Psoas muscle (tissue), 8 donors: Measurements from ENCODE around the gene ZDHHC12. TPM values are rescaled to one million over a fixed set of nuclear protein-coding genes. Genes with fewer than 3 reads are reported as not detected.

Experiments
- ATAC-seq, 4 donors: fragments of 200-7000 bp; cut with Tn5 transposase; one replicate each; pipeline ENCODE4 v1.9.1; 2020; ENCODE audit warnings: moderate library complexity in 3 of 4, mild to moderate bottlenecking in 2 of 4
- DNase-seq, 2 donors: peaks; one replicate each; pipeline ENCODE4 v3.0.0-alpha.2; 2020
- H3K27ac ChIP-seq: fragments of 200-600 bp; one replicate; pipeline ENCODE4 v1.8.0; 2022
- H3K27me3 ChIP-seq, 3 donors: fragments of 200-600 bp in 1 of 3; one replicate each; pipeline versions ENCODE4 v1.6.1 to v1.8.0; 2013 to 2022; ENCODE audit warnings: low read length in 2 of 3, mild to moderate bottlenecking in 2 of 3, moderate library complexity in 1 of 3; ENCODE audit not compliant: insufficient read depth in 3 of 3
- H3K36me3 ChIP-seq, 2 donors: fragments of 200-600 bp in 1 of 2; one replicate each; pipeline versions ENCODE4 v1.6.1 to v1.8.0; 2013 to 2022; ENCODE audit warnings: low read depth in 1 of 2, mild to moderate bottlenecking in 1 of 2, moderate library complexity in 1 of 2; ENCODE audit not compliant: insufficient read depth in 1 of 2
- H3K4me1 ChIP-seq: fragments of 200-600 bp; one replicate; pipeline ENCODE4 v1.8.0; 2022
- H3K4me3 ChIP-seq: fragments of 200-600 bp; one replicate; pipeline ENCODE4 v1.8.0; 2022; ENCODE audit warnings: mild to moderate bottlenecking
- H3K9me3 ChIP-seq: fragments of 200-600 bp; one replicate; pipeline ENCODE4 v1.8.0; 2022
- CTCF ChIP-seq: fragments of 200-600 bp; IDR thresholded peaks from one replicate; pipeline ENCODE4 v1.8.0; 2022; ENCODE audit warnings: antibody characterized with exemption
- WGBS, 3 donors: extraction: QIAGEN DNeasy Blood & Tissue Kit; methylation state at CpG; one replicate each; pipeline versions ENCODE4 v1.1.6 to v1.1.7; 2013; 5-methylcytosine and 5-hydroxymethylcytosine counted together
- intact Hi-C, 2 donors: fragments of 100-400 bp; cut with DNase I; formaldehyde crosslinking; loops; one replicate each; pipeline versions ENCODE4 v1.11.0 to v1.14.2; 2022
- polyA plus RNA-seq, 3 donors: library from polyadenylated mRNA; stranded (reverse); fragments of 200-250 nt; gene quantifications; one replicate each; pipeline ENCODE4 v1.2.3, GENCODE V29; 2013
- total RNA-seq, 4 donors: library from RNA; stranded (reverse); fragmentation: NEBNext Ultra II Directional in 2 of 4; extraction: Animal tissue kit (Norgen Biotek cat#: 25700) in 2 of 4; gene quantifications; one replicate each; pipeline versions ENCODE4 v1.2.1 to v1.2.4, GENCODE V29; 2021 to 2023
- donor health status: healthy with polysubstance abuse.
- donor health status: DM: no; HTN: no; CAD: no; lungs with moderate emphysema.
- donor health status: Bipolar disorder and iron deficiency.
- donor health status: healthy.
- donor health status: DM: yes; HTN: yes; CAD: no.
- donor health status: DM: no; HTN: no; CAD: no.
- donor health status: DM: no; HTN: no; CAD: no.
- donor health status: DM: yes; HTN: yes; CAD: no.

The ZDHHC12 gene
- total and polyA plus RNA-seq, 7 donors, result 4.5 to 18.5 (median 7.2) TPM

- ATAC-seq, result no peak
- TF ChIP-seq CTCF, result no peak
- no peaks in the 10 kb centered on the region for H3K27me3 ChIP-seq
- 80 to 87% (median 85%) methylated on average over 13 of the region's 13 CpGs for WGBS, 3 donors
- H3K36me3 ChIP-seq, result peaks cover 0 to 62% of the 10 kb centered on the region in 2 donors
- DNase-seq, result no peak
- no peaks in the 10 kb centered on the region for H3K4me1 ChIP-seq
- no peak overlapping the region for H3K27ac ChIP-seq
- no peaks in the 10 kb centered on the region for H3K9me3 ChIP-seq
- no peak overlapping the region for H3K4me3 ChIP-seq
- intact Hi-C loops, result no loop called here
Measured at GRCh38 chr9:128732576-128732975, 8.6 kb upstream of the ZDHHC12 start.

DNA sequence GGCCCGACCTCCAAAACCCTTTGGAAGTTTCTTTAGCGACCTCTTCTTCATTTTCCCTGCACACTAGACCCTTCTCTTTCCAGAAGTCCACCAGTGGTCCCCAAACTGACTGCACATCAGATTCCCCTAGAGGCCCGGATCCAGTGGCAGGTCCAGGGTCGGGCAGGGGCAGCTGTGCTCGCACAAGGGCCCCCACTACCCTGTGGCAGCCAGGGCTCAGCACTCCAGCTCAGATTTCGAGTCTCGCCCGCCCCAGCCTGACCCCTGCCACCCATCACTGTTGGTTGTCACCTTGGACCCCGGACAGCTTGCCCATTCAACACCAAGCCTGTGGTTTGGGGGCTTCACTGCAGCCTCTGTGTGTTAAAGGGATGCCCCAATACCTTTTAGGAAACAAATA lies 7.8 kb upstream of the ZDHHC12 start:
- Histone ChIP-seq H3K36me3 (peaks cover 0 to 53% of the 10 kb centered on the region in 2 donors), H3K9me3 (no peaks in the 10 kb centered on the region), H3K27me3 (no peaks in the 10 kb centered on the region), H3K4me1 (no peaks in the 10 kb centered on the region), H3K27ac (no peak overlapping the region), H3K4me3 (no peak overlapping the region)
- no peak for TF ChIP-seq CTCF
- 68 to 89% (median 76%) methylated on average over 9 of the region's 9 CpGs for WGBS, 3 donors
- intact Hi-C loops, result no loop called here
- DNase-seq, result no peak
- no peak for ATAC-seq

GRCh38 chr9:128731093-128731492 lies 7.2 kb upstream of the ZDHHC12 start:
- Histone ChIP-seq H3K27me3 (no peaks in the 10 kb centered on the region), H3K4me1 (no peaks in the 10 kb centered on the region), H3K36me3 (peaks cover 0 to 50% of the 10 kb centered on the region in 2 donors), H3K9me3 (no peaks in the 10 kb centered on the region), H3K4me3 (no peak overlapping the region), H3K27ac (no peak overlapping the region)
- no peak for TF ChIP-seq CTCF
- ATAC-seq, result no peak
- intact Hi-C loops, result no loop called here
- no peak for DNase-seq
- 84 to 86% (median 85%) methylated on average over 13 of the region's 13 CpGs for WGBS, 3 donors

- Histone ChIP-seq H3K4me1 (peaks cover 1% of the 10 kb centered on the region), H3K9me3 (no peaks in the 10 kb centered on the region), H3K27ac (no peak overlapping the region), H3K27me3 (no peaks in the 10 kb centered on the region), H3K4me3 (no peak overlapping the region), H3K36me3 (peaks cover 0 to 45% of the 10 kb centered on the region in 2 donors)
- no peak for TF ChIP-seq CTCF
- no peak for ATAC-seq
- 87 to 88% (median 87%) methylated on average over 27 of the region's 27 CpGs for WGBS, 3 donors
- no peak for DNase-seq
- intact Hi-C loops, result loop anchor here (5.0 to 10.0 kb wide), 2 partner anchors 37 to 215 kb away; partner anchors contain the start of genes DOLK (in 1 of the 2) and NUP188 (in 1 of the 2)
Measured at GRCh38 chr9:128729766-128730517, 6.0 kb upstream of the ZDHHC12 start.
